SH-SY5Y (cell line): ENCODE results near the gene SF3B2.

Experiments
- GATA2 ChIP-seq: IDR thresholded peaks from 2 replicates; pipeline ENCODE4 v1.6.1; 2011; ENCODE audit warnings: mild to moderate bottlenecking, low read depth, low read length
- GATA3 ChIP-seq: IDR thresholded peaks from 2 replicates; pipeline ENCODE4 v1.6.1; 2011; ENCODE audit warnings: low read depth, mild to moderate bottlenecking, low read length, moderate library complexity

DNA sequence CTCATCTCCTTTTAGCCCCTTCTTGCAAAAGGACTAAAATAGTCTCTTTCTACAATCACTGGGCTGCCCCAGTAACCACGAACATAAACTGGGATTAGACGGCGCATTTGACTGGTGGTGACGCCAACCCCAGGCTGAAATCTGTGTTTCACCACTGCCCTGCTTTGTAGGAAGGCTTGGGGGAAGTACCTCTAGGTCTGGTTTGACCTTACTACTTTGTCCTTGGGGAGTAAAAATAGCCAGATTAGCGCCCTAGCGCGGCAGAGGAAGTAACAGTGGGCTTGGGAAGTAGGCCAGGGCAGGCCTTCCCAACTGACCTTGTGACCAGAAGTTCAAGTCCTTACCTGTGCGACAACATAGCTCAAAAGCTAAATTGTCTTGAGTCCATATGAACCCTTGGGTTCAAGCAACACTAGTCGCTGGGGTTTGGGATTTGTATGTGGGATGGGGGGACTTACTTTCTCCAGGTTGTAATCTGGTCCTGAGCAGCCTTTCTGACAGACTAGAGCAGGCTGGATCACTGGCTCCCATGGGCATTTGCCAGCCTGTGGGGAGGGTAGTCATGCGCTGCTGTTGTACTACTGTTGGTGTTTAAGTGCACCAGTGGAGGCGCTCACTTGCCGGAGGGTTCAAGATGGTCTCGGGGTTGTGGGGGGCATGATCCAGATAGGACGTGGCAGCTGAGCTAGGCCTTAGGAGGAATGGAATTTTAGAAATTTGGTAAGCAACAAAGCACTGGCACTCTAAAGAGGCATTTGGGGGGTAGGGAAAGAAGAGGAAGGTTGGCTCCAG, 17.0 kb downstream of the SF3B2 start:
- TF ChIP-seq GATA2, result no peak
- TF ChIP-seq GATA3, result no peak
